Adrenal gland (tissue), 12 donors: ENCODE data around the gene MCHR1. TPM values are rescaled to one million over a fixed set of nuclear protein-coding genes. Genes with fewer than 3 reads are reported as not detected.
"Not testable (repeated sequence)": the region's sequence is repeated elsewhere in the genome, so short reads cannot be mapped to it uniquely, and the experiment has no call there.

Experiments
- DNase-seq, 7 donors: peaks; one replicate each; pipeline ENCODE4 v3.0.0-alpha.2; 2019 to 2020
- H3K27ac ChIP-seq, 5 donors: fragments of 200-600 bp; sonication (generic) in 4 of 5; 1 replicate in 3 of 5; 2 replicates in 2 of 5; pipeline versions ENCODE4 v1.5.1 to v1.8.0; 2016 to 2020; ENCODE audit warnings: mild to moderate bottlenecking in 1 of 5
- H3K27me3 ChIP-seq: fragments of 200-600 bp; 2 replicates; pipeline ENCODE4 v1.8.0; 2021
- H3K36me3 ChIP-seq, 2 donors: fragments of 200-600 bp; replicated peaks in 1 of 2; 1 replicate in 1 of 2; 2 replicates in 1 of 2; pipeline versions ENCODE4 v1.5.1 to v1.8.0; 2018 to 2022
- H3K4me1 ChIP-seq, 2 donors: fragments of 200-600 bp; replicated peaks in 1 of 2; 1 replicate in 1 of 2; 2 replicates in 1 of 2; pipeline versions ENCODE4 v1.5.1 to v1.8.0; 2018 to 2021
- H3K4me3 ChIP-seq, 4 donors: fragments of 200-600 bp; sonication (generic) in 3 of 4; one replicate each; pipeline ENCODE4 v1.5.1; 2016 to 2018
- H3K9me3 ChIP-seq, 3 donors: fragments of 200-600 bp; sonication (generic) in 1 of 3; replicated peaks in 1 of 3; 1 replicate in 2 of 3; 2 replicates in 1 of 3; pipeline versions ENCODE4 v1.5.1 to v1.8.0; 2016 to 2021
- CTCF ChIP-seq, 6 experiments: fragments of 450-650 bp in 4 of 6; fragments of 200-600 bp in 2 of 6; sonication (generic) in 1 of 6; IDR thresholded peaks; 1 replicate in 5 of 6; 2 replicates in 1 of 6; pipeline versions ENCODE4 v1.5.1 to v1.8.0; 2016 to 2021; ENCODE audit warnings: antibody characterized with exemption in 6 of 6, mild to moderate bottlenecking in 2 of 6, moderate library complexity in 1 of 6
- POLR2A ChIP-seq, 2 donors: fragments of 450-650 bp; IDR thresholded peaks; one replicate each; pipeline ENCODE4 v1.6.1; 2017; ENCODE audit warnings: antibody characterized with exemption in 2 of 2, mild to moderate bottlenecking in 2 of 2, moderate library complexity in 1 of 2
- WGBS, 4 donors: extraction: QIAGEN DNeasy Blood & Tissue Kit in 2 of 4; methylation state at CpG; one replicate each; pipeline versions ENCODE4 v1.1.5 to v1.1.7; 2013 to 2017; 5-methylcytosine and 5-hydroxymethylcytosine counted together
- intact Hi-C, 2 donors: fragments of 100-400 bp; cut with DNase I; formaldehyde crosslinking; loops; one replicate each; pipeline versions ENCODE4 v1.14.1 to v1.15.0; 2022 to 2023
- polyA plus RNA-seq, 3 donors: library from polyadenylated mRNA; stranded (reverse); fragments of 200-250 nt in 2 of 3; fragments of 350-450 nt in 1 of 3; fragmentation: Illumina TruSeq in 1 of 3; extraction: RNeasy Lipid Tissue Mini Kit (QIAGEN cat#74804) in 1 of 3; gene quantifications; one replicate each; pipeline ENCODE4 v1.2.3, GENCODE V29; 2013 to 2014
- total RNA-seq, 9 donors: library from RNA; depleted of rRNA in 4 of 9; stranded (reverse); fragments of >200 nt in 4 of 9; fragments of 120-200 nt in 1 of 9; fragmentation: NEBNext Ultra II Directional in 1 of 9; extraction: Animal tissue kit (Norgen Biotek cat#: 25700) in 1 of 9; gene quantifications; one replicate each; pipeline versions ENCODE4 v1.1.0 to v1.2.4, GENCODE V29; 2013 to 2023
- donor health status: healthy with polysubstance abuse.
- donor health status: Bipolar disorder and iron deficiency.
- donor health status: DM: yes; HTN: yes; CAD: no.
- donor health status: DM: no; HTN: no; CAD: no.
- donor health status: DM: no; HTN: no; CAD: no.
- donor health status: DM: yes; HTN: yes; CAD: no.

Gene MCHR1
- total and polyA plus RNA-seq, 12 donors: 0.07 to 1.7 (median 0.24) TPM; not detected in 2

GRCh38 chr22:40712311-40712710 is 33.0 kb downstream of the MCHR1 start:
- Histone ChIP-seq H3K4me1 (peaks cover 19 to 40% of the 10 kb centered on the region in 2 donors), H3K9me3 (no peaks in the 10 kb centered on the region), H3K36me3 (no peaks in the 10 kb centered on the region), H3K4me3 (no peak overlapping the region), H3K27me3 (no peaks in the 10 kb centered on the region), H3K27ac (peak overlapping the region in 3 of 5 donors; percentile 22 to 88 (median 35))
- no peak for DNase-seq
- WGBS, 4 donors: 92 to 96% (median 95%) methylated on average over 12 of the region's 12 CpGs
- intact Hi-C loops: no loop called here
- TF ChIP-seq POLR2A (IDR thresholded peaks at IDR 0.05) (no peak), CTCF (IDR thresholded peaks at IDR 0.05) (no peak)

GRCh38 chr22:40714499-40715337 is 35.4 kb downstream of the MCHR1 start:
- no peaks in the 10 kb centered on the region for H3K9me3 ChIP-seq
- peak overlapping the region in 2 of 5 donors; percentile 6 to 14 for H3K27ac ChIP-seq
- no peak overlapping the region for H3K4me3 ChIP-seq
- no peak for DNase-seq
- no peaks in the 10 kb centered on the region for H3K27me3 ChIP-seq
- peaks cover 17 to 32% of the 10 kb centered on the region in 2 donors for H3K4me1 ChIP-seq
- intact Hi-C loops: no loop called here
- WGBS, 4 donors: 23 to 38% (median 27%) methylated on average over 12 to 13 of the region's 13 CpGs
- H3K36me3 ChIP-seq: no peaks in the 10 kb centered on the region
- TF ChIP-seq POLR2A (IDR thresholded peaks at IDR 0.05): no peak
- no peak for TF ChIP-seq CTCF (IDR thresholded peaks at IDR 0.05)

DNA sequence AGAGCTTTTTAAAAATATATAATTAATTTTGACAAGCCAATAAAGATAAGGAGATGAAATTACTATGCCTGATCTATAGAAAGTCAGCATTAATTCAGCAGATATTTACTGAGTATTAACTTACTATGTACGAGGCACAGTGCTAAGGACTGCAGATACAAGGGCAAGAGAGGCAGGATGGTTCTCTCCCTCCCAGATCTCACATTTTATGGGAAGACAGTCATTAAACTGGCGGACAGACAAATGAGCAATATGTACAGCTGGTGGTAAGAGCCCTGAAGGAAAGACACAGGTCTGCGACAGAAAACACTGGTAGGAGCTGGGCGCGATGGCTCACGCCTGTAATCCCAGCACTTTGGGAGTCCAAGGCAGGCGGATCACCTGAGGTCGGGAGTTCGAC is 36.8 kb downstream of the MCHR1 start:
- WGBS, 4 donors: 83 to 97% (median 96%) methylated on average over 9 of the region's 9 CpGs
- no peak for DNase-seq
- no peak overlapping the region for H3K4me3 ChIP-seq
- no peaks in the 10 kb centered on the region for H3K36me3 ChIP-seq
- H3K4me1 ChIP-seq: peaks cover 13 to 25% of the 10 kb centered on the region in 2 donors
- no peaks in the 10 kb centered on the region for H3K9me3 ChIP-seq
- H3K27ac ChIP-seq: no peak overlapping the region
- TF ChIP-seq POLR2A (IDR thresholded peaks at IDR 0.05) (no peak), CTCF (IDR thresholded peaks at IDR 0.05) (no peak)
- intact Hi-C loops: no loop called here
- H3K27me3 ChIP-seq: no peaks in the 10 kb centered on the region

DNA sequence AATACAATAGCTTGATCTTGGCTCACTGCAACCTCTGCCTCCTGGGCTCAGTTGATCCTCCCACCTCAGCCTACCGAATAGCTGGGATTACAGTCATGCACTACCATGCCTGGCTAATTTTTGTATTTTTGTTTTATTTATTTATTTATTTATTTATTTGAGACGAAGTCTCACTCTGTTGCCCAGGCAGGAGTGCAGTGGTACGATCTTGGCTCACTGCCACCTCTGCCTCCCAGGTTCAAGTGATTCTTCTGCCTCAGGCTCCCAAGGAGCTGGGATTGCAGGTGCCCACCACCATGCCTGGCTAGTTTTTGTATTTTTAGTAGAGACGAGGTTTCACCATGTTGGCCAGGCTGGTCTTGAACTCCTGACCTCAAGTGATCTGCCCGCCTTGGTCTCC is 38.4 kb downstream of the MCHR1 start:
- H3K9me3 ChIP-seq, H3K36me3 ChIP-seq, H3K4me3 ChIP-seq, H3K27me3 ChIP-seq, DNase-seq, intact Hi-C loops, H3K27ac ChIP-seq: not testable (repeated sequence)
- 87 to 93% (median 90%) methylated on average over 5 of the region's 5 CpGs for WGBS, 4 donors
- H3K4me1 ChIP-seq: peaks cover 4 to 22% of the 10 kb centered on the region in 2 donors
